ENCODE results near the gene SLC39A13.

DNA sequence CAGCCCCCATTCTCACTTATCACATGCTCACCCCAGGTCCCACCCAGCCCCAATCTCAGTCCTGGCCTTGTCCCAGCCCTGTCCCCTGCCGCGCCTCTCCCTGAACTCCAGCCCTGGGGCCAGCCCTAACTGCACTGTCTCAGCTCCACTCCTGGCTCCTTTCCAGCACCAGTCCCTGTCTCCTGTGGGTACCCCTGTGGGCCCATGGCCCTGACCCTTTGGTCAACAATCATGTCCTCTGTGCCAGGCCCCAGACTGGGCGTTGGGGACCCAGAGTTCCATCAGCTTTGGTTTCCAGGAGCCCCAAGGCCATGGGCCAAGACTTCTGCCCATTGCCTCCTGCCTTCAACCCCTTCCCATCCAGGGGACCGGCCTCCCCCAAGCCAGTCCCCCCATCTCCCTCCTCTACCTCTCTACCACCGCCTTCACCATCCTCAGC is 30.8 kb upstream of the SLC39A13 start:
- TF ChIP-seq EZH2 (IDR thresholded peaks at IDR 0.05; ENCODE audit: low read length, missing control alignments) = no peak
- TF ChIP-seq, protein P1, sequence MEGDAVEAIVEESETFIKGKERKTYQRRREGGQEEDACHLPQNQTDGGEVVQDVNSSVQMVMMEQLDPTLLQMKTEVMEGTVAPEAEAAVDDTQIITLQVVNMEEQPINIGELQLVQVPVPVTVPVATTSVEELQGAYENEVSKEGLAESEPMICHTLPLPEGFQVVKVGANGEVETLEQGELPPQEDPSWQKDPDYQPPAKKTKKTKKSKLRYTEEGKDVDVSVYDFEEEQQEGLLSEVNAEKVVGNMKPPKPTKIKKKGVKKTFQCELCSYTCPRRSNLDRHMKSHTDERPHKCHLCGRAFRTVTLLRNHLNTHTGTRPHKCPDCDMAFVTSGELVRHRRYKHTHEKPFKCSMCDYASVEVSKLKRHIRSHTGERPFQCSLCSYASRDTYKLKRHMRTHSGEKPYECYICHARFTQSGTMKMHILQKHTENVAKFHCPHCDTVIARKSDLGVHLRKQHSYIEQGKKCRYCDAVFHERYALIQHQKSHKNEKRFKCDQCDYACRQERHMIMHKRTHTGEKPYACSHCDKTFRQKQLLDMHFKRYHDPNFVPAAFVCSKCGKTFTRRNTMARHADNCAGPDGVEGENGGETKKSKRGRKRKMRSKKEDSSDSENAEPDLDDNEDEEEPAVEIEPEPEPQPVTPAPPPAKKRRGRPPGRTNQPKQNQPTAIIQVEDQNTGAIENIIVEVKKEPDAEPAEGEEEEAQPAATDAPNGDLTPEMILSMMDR (conservative IDR thresholded peaks at IDR 0.05 in 1 of 2, IDR thresholded peaks at IDR 0.05 in 1 of 2; ENCODE audit: low read depth in 1 of 2, low read length in 2 of 2) = no peak

All from fibroblast of lung (primary cell).